LHCN-M2 (cell line): Measurements from ENCODE around the gene EML1. TPM values are rescaled to one million over a fixed set of nuclear protein-coding genes. Genes with fewer than 3 reads are reported as not detected.

Experiments used
- DNase-seq: peaks from one replicate; pipeline ENCODE4 v3.0.0-alpha.2; 2012; ENCODE audit warnings: low read depth
- total RNA-seq: library from RNA; depleted of rRNA; stranded (reverse); fragments of >200 nt; gene quantifications from 2 replicates; pipeline ENCODE4 v1.2.3, GENCODE V29; 2014

EML1 gene
- total RNA-seq, 1 experiment from 2014 or later, result 27.2 TPM

DNA sequence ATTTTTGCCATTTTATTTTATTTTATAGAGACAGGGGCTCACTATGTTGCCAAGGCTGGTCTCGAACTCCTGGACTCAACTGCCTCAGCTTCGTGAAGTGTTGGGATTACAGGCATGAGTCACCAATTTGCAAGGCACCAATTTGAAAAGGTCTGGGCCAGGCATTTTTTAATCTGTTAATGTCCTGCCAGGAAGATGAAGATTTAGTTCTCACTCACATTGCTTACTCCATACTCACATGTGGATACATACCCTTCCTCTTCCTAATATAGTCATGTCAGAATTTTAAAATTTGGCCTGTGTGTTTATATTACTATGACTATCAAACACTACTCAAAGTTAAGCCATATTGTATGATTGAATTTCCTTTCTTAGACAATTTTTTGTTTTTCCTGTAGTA lies 15.3 kb upstream of the EML1 start:
- DNase-seq, result no peak

DNA sequence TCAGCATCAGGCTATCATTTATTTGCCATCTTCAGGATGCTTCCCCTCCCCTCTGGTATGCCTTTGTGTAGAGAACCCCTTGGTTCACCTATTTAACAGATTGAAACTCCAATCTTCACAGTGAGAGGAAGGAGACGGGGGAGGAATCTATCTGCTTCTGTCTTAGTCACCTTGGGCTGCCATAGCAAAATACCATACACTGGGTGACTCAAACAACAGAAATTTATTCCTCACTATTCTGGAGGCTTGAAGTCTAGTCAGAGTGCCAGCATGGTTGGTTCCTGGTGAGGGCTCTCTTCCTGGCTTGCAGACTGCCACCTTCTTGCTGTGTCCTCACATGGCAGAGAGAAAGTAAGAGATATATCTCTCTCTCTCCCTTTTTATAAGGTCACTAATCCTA lies 13.5 kb upstream of the EML1 start:
- DNase-seq, result peak; percentile 64

DNA sequence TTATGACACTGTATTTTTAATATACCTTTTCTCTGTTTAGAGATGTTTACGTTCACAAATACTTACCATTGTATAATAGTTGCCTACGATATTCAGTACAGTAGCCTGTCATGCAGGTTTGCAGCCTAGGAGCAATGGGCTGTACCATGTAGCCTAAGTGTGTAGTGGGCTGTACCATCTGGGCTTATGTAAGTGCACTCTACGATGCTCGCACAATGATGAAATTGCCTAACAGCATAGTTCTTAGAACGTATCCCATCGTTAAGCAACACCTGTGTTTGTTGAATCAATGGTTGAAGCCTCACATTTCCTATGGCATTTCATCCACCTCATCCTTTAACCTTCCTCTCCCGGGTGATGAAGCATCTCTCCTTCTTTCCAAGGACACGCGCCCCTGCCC lies 12.5 kb upstream of the EML1 start:
- DNase-seq, result no peak

DNA sequence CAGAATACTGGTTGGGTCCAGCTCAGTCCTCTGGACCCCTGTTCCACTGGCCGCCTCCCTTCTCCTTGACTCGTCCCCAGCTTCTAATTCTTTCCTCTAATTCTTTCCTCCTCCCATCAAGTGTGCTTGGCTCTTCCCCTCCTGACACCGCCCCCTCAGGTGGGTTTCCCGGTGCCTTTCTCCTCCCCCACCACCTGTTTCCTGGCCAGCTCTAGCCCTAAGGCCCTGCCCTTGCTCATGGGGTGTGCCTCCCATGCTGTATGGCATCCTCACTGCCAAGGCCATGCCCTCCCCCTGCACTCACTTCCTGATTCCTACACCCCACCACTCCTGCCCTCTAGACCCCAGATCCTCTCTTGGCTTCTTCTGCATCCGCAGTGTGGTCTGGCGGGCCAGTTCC lies 12.1 kb upstream of the EML1 start:
- no peak for DNase-seq

DNA sequence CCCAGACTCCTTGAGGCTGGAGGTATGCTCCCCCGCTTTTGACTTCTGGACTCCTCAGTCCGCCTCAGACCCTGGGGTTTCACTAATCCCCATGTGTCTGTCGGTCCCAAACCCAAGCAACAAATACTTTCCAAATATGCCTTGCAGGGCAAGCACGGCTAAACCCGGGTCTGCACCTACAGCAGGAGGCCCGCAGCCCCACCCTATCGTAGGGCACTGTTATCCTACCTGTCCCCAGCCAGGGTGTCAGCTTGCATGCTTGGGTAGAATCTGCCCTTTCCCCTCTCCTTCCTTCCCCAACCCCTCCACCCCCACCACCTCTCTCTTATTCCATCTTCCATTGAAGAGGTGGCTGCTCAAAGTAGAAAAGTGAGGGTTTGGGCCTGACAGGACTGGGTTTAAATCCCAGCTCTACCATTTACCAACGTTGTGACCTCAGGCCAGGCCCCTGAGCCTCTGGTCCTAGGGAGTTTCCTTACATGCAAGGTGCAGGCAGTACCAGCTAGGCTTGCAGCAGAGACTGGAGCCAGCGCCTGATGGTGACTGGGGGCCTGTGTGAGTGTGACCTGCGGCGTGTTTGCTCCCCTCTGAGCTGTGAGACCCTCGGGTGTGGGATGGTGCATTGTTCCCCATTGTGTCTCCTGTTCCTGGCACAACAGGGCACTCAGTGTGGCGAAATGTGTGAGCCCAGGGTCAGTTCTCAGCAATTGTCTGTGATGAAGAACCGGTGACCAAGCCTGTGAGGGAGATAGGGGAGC lies 11.2 kb upstream of the EML1 start:
- no peak for DNase-seq

DNA sequence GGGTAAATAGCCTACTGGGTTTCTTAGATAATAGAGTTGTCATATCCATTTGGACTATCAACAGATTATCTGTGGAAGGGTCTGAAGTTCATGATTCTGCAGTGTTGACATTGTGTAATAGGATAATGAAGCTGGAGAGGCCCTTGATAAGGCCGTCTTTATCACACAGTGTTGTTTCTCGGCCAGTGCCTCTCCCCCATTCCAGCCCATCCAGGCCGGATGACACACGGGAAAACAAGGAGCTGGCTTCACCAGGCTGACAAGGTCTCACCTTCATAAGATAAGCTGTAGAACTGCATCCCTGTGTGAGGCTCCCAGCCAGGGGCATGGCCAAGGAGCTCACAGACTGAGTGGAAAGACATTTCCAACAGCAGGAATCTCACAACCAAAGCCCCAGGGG lies 8.7 kb upstream of the EML1 start:
- no peak for DNase-seq

DNA sequence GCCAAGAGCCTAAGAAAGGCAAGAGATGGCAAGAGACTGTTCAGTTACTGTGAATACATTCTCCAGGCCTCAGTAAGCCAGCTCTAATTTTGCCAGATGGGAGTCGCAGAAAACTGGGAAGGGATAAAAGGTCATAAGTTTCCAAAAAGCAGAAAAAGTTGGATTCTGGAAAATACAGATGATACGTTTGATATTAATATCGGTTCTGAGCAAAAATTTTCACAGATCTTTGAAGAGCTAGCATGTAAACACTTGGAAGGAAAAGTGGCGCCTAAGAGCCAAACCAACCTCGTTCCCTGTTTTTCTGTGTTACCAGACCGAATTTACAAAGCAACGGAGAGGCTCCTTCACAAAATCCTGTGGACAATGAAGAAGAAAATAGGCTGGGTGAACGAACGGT lies 7.8 kb upstream of the EML1 start:
- DNase-seq, result no peak

DNA sequence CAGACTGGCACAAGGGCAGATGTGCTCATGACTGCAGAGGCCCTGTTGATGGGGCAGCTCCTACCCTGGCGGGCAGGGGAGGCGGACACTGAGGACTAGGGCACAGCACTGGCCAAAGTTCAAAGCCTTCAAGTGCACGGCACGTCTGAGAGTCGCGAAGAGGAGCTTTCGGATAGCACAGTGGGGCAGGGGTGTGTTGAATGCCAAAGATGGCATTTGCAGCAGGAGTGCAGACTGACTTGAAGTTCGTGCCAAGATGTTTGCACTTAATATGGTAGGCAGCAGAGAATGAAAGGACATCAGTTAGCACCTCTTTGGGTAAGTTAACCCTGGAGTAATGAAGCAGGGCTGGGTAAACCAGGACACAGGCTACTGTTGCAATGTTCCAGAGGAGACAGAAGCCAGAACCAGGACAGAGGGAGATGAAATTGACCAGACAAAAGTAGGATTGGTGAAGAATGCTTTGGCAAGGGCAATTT lies 6.7 kb upstream of the EML1 start:
- DNase-seq, result no peak

DNA sequence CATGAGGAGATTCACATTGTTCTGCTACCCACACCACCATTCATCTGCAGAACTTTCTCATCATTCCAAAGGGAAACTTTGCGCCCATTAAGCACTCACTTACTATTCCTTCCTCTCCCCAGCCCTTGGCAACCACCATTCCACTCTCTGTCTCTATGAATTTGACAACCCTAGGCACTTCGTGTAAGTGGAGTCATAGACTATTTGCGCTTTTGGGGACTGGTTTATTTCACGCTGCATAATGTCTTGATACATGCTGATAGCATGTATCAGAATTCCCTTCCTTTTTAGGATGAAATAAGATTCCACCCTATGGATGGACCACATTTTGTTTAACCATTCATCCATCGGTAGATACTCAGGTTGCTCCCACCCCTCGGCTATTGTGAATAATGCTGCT lies 4.5 kb upstream of the EML1 start:
- no peak for DNase-seq

DNA sequence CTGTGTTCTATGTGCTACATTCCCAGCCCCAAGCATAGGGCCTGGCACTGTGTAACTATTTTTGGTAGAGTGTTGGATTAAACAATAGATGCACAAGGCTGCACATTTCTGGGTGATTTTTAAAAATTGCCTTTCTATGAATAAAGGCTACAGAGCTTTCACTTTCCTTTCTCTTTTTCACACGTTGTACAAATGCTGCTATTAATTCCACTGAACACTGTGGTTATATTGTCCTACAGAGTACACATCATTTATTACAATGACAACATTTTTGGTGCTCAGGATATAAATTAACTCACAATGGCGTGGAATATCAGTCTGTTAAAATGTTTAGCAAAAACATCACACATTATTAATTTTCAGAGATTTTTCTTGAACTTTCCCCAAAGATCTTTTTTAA lies 3.6 kb upstream of the EML1 start:
- no peak for DNase-seq

DNA sequence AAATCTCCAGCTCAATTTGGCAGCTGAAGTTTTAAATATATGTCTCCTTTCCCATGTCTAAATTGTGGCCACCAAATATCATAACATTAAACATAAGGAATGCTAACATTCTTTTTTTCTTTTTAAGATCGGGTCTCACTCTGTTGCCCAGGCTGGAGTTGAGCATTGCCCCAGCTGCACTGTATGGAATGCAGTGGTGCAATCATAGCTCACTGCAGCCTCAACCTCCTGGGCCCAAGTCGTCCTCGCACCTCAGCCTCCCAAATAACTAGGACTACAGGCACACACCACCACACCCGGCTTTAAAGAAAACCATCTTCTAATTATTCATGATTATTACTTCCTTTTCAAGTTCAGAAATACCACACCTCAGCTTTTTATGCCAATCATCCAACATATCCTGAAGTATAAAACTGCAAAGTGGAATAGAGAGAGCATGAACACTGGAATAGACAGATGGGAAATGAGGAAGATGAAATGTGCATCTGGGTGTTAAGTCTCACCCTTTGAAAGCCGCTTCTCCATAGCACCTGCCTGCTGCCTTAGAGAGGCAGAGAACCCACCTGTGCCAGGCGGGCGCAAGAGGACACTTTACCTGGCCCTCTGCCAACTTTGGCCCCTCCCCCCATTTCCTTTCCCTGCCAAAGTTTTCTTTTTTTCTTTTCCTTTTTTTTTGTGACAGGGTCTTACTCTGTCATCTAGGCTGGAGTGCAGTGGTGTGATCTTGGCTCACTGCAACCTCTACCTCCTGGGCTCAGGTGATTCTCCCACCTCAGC lies 2.8 kb upstream of the EML1 start:
- DNase-seq, result no peak

DNA sequence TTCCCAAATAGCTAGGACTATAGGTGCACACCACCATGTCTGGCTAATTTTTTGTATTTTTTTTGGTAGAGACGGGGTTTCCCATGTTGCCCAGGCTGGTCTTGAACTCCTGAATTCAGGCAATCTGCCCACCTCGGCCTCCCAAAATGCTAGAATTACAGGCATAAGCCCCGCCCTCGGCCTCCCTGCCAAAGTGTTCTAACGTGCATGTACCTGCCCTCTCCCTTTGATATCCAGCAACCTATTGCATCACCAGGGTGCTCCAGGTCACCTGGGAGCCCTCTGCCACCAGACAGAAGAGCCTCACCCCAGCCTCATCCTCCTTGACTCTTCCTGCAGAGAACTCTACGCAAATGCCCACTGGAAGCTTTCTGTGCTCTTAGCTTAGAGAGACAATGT lies 2.2 kb upstream of the EML1 start:
- DNase-seq, result no peak

DNA sequence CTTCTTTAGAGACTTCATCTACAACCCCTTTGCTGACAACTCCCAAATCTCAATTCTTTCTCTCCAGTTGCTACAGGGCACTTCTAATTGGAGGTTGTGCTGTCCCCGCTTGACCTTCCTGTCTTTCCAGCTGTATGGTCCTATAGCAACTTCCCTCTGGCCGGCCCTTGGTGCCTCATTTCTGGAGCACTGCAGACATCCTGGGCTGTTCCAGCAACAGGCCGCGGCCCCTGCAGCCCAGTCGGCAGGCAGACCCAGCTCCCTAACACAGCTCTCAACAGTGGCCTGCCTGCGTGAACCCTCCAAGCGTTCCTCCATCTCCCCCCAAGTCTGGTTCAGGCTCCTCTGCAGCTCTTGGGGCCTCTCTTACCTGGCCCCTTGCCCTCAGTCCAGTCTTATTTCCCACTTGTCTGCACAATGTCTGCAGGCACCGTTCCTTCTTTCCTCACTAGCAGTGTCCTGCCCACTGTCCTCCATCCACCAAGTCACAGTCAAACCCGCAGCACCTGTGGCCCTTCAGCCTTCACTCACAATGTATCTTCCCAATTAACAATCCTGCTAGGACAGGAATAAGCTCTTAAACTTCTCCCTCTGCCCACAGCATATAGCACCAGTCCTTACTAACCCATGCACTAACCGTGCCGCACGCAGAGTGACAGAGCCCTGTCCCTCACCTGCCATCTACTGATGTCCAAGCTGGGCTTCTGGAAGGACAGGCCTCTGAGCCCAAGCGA lies 1.6 kb upstream of the EML1 start:
- no peak for DNase-seq

DNA sequence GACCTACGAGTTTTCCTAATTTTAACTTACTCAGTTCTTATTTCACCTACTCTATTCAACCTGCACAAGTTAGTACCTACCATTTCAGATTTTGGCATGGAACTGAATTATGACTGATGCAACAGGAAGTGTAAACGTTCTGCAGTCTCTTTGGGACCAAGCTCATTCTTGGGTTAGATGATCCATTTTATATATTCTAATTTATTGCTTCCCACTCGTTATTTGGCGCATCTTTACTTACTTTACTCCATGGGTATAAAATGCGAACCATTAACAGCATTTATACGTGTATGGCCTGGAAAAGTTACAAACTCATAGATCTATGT lies 1.0 kb upstream of the EML1 start:
- no peak for DNase-seq

DNA sequence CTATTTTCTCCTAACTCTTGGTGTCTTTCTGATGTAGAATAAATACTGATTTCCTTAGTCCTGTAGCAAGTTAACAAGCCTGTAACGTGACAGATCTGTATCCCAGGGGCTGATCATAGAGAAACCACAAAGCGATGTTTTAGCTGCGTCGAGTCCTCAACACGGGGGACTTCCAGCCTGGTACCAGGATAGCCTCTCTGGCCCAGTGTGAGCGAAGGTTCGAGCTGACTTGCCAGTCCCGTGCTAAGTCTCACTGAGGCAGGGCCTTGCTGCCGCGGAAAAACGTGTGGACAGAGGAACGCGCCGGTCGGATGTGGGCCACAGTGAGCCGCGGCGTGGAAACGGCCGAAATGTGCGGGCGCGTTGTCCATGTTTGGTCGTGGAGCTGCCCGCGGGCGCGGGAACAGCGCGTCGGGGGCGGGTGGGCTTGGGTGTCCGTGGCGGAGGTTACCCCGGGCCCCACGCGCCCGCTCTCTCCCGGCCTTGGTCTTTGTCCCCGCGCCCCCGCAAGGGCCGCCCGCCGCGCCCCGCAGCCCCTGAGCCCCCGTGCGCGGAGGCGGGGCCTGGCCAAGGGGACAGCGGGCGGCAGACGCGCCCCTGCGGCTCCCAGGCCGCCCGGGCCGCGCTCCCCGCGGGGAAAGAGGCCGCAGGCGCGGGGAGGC lies 531 bp upstream of the EML1 start:
- no peak for DNase-seq

DNA sequence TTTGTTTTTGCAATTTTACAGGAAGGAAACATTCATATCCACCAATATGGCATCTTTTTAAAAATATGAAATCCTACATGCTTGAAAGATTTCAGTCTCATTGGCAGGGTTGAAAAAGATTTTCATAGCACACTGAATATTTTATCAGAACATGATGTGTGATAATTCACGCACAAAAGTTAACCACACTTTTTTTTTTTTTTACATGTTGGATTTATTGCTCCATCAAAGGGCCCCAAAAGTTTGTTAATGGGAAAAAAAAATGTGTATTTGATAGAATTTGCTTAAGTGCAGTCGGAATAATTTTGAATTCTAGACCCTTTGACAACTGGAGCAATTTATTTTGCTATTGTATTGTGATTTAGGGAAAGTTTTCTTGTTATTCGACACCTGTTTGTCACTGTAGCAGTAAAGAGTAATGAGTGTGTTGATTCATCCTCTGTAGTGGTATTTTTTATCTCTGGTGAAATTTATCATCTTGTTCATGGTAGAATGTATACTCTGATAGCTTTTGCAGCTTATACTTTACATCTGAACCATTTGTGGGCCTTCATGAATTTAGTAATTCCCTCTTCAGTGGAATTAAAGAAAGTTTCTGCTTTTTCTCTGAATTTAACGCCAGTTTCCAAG lies 1.1 kb downstream of the EML1 start:
- no peak for DNase-seq

DNA sequence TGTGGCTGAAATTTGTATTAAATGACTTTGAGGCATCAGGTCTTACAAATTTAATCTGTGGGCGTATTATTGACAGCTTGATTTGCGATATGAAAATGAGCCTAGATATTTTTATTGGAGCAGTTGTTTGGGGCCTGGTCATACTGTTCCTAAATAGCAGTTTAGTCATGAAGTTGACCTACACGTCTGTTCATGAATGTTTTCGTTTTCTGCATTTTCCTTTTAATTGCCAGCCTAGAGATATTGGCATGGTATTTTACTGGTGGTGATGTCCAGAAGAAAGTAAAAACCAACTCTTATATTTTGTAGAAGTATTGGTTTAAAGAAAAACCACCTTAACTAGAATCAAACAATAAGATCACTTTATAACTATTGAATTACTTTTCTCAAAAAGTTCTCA lies 1.8 kb downstream of the EML1 start:
- no peak for DNase-seq

DNA sequence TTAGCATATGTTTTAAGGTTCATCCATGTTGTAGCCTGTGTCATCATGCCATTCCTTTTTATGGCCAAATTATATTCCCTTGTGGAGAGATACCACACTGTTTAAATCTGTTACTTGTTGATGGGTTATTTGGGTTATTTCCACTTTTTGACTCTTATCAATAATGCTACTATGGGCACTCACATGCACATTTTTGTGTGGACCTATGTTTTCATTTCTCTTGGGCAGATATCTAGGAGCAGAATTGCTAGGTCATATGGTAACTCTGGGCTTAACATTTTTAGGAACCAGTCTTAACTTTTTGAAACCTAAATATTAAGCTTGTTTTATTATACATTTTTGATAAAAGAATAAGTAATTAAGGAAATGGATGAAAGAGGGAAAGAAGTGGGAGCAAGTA lies 4.0 kb downstream of the EML1 start:
- no peak for DNase-seq

DNA sequence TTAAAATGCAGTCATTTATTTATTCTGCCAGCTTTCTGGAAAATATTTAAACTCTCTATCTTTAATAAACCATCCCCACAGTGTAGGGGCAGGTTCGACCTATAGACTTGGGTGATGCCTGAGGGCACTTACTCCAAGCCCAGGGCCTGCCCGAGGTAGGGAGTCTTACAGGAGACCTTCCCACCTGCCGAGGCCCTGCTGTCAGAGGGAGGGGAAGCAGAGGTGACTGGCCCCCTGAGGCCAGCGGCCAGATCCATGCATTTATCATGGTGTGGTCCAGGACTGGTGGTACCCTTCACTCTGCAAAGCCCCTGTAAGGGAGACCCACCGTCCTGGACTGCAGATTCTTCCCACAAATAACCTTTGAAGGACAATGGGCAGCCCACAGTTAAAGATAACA lies 7.6 kb downstream of the EML1 start:
- no peak for DNase-seq

DNA sequence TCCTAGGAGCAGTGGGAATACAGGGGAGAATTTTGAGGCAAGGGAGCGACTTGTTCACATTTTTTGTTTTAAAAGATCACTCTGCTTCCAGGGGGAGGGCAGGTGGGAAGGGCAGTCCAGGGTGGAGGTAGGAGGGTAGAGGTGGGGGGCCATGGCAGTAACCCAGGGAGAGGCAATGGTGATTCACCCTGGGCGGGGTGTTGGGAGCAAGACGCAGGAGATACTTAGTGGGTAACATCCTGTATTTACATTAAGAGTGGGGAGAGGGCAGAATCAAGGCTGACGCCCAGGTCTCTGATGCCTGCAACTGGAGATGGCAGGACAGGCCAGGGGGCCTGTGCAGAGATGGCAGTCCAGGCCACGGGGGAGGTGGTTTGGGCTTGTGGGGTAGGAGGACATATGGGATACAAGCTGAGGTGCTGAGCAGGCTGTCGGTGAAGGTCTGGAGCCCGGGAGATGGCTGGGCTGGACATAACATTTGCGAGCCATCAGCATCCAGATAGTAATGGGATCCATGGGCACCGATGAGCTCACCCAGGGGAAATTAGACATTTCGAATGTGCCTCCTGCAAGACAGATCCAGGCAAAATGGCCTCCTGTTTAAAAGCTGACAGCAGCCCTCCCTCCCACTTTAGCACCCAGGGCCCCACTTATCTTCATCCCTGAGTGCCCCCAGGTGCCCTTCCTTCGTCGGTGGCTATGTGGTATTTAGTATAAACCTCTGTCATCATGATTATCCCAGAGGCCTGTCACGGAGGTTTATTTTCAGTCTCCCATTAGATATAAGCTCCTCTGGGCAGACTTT lies 9.3 kb downstream of the EML1 start:
- DNase-seq, result no peak
